ENCODE results near the gene KRTAP5-2. TPM values are rescaled to one million over a fixed set of nuclear protein-coding genes. Genes with fewer than 3 reads are reported as not detected.

KRTAP5-2 gene
- total RNA-seq, 5 donors from 2014 or later (not counting 1 experiment from before 2014, with no cell fraction given) = not detected

DNA sequence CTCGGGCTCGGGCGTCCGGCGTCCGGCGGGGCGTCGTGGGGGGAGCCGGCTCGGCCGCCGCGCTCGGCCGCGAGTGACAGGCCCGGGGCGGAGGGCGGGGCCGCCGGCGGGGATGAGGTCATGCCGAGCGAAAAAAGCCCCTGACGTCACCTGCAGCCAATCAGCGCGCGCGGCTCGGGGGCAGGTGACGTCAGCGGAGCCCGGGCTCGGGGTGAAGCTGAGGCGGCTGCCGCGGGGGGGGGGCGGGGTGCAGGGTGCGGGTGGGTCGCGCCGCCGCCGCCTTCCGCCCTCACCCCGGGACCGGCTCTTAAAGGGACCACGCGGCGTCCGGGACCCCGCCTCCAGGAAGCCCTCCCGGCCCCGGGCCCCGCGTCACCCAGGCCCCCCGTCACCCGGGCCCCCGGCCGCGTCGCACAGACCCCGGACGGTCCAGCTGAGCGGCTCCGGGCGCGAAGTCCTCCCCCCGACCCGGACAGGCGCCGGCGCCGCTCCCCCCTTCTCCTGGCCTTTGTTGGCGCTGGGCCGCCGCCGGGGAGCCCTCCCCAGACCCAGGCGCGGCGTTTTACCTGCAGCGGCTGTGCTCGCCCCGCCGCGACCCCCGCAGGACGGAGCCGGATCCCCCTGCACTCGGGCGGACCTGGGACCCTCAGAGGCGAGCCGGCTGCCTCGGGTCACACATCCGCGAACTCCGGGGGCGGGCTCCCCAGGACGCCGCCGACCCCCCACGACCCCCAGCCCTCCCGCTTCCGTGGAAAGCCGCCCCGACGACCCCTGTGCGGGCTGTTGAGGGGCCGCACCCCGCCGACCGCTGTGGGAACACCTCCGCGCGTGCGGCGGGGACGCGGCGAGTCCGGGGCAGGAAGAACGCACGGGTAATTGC, 25.7 kb downstream of the KRTAP5-2 start, which contains the start of gene DUSP8:
Gene DUSP8, minus strand, starts transcription at position 75 of the 880 bp plus-strand sequence. CDS start 6,445 bp downstream, outside the sequence.
- POLR2A ChIA-PET = interaction anchor here in 1 of 2 donors (0.6 to 0.9 kb wide), 2 partner anchors 26 to 190 kb away, joined by 3 to 5 read pairs; no protein-coding TSS in a partner anchor
- under 1% methylated on average over 115 of the region's 124 CpGs for WGBS (ENCODE audit: insufficient coverage)
- peak; percentile 81 to 99 (median 94) for DNase-seq
- Histone ChIP-seq H3K4me3 (ENCODE audit: control insufficient read depth in 1 of 2, extremely low read depth in 1 of 2, low read length in 1 of 2) (peak within 1 kb of the TSS; percentile 56 to 67), H3K9me3 (no peaks in the 10 kb centered on the region), H3K27me3 (replicated peaks in 1 of 2; ENCODE audit: control insufficient read depth in 2 of 2, extremely low read depth in 1 of 2, insufficient read depth in 2 of 2, low read length in 1 of 2) (peaks cover 2 to 16% of the 10 kb centered on the region in 2 experiments), H3K36me3 (ENCODE audit: control insufficient read depth in 2 of 2, extremely low read depth in 1 of 2, insufficient read depth in 1 of 2, low read length in 1 of 2) (no peaks in the 10 kb centered on the region), H3K27ac (ENCODE audit: low read length) (peak within 1 kb of the TSS; percentile 89), H3K4me1 (ENCODE audit: control insufficient read depth in 1 of 2, extremely low read depth in 1 of 2, insufficient read depth in 2 of 2, low read length in 2 of 2) (peaks cover 12 to 62% of the 10 kb centered on the region in 2 experiments)
- Mint-ChIP-seq H3K9me3 (no peaks in the 10 kb centered on the region), H3K4me1 (peaks cover 26 to 30% (median 27%) of the 10 kb centered on the region in 3 donors), H3K27ac (peak within 1 kb of the TSS in 1 of 2 donors; percentile 64), H3K4me3 (peak within 1 kb of the TSS; percentile 73 to 84 (median 79)), H3K36me3 (no peaks in the 10 kb centered on the region), H3K27me3 (peaks cover 0 to 1% of the 10 kb centered on the region in 2 donors)
- peak; percentile 60 to 77 (median 66) for ATAC-seq (replicated peaks in 1 of 4)
- CTCF ChIA-PET = interaction anchor here (1.4 to 2.7 kb wide), 2 partner anchors 26 kb away, joined by 8 to 43 read pairs; no protein-coding TSS in a partner anchor

DNA sequence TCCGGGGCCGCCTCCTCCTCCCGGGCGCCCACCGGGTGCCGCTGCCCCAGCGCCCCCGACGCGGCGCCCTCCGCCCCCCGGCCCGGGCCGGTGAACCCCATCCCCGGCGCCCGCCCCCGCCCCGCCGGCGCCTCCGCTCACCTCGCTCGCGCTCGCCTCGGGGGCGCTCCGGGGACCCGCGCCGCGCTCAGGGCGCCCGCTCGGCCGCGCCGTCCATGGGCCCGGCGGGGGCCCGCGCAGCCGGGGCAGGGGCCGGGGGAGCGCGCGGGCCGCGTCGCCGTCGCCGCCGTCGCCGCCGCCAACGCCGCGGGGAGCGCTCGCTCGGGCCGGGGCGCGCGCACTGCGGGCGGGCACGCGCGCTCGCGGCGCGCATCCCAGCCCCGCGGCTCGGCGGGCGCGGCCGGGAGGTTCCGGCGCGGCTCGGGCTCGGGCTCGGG, 26.3 kb downstream of the KRTAP5-2 start:
- H3K4me3 ChIP-seq (ENCODE audit: control insufficient read depth in 1 of 2, extremely low read depth in 1 of 2, low read length in 1 of 2) = no peak overlapping the region
- under 1% methylated on average over 91 of the region's 91 CpGs for WGBS (ENCODE audit: insufficient coverage)

DNA sequence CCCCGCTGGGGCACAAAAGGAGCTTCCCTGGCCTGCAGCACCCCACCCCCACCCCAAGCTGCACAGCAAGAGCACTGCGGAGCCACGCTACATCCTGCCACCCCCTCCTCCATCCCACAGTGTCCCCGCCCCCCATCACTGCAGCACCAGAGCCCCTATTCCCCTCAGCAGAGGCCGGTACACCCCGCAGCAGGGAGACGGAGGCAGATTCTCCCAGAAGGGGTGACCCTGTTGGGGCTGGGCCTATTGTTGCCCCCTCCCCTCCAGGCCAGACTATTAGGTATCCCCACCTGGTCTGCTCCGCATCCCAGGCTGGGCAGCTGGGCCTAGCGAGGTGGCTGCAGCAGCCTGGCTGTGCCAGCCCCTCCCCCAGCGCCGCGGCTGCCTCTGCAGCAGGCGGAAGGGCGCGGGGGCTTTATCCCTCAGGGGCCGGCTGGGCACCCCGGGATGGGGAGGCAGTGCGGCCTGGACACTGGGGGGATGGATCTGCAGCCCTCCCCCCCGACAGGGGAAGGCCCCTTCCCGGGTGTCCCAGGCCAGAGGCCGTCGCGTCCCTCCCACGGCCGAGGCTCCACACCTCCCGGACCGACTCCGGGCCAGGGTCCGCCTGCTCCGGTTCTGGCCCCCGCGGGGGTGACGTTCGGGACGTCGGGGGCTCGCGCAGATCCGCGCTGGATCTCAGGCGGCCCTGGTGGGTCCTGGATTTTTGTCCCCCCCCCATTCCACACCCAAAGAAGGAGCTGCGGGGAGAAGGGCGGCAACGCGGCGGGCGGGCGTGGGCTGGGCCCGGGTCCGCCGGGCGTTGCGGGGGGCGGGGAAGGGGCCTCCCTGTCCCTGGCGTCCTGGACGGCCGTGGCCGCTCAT, 27.0 kb downstream of the KRTAP5-2 start:
- Mint-ChIP-seq H3K27me3 (peaks cover 0 to 1% of the 10 kb centered on the region in 2 donors), H3K9me3 (no peaks in the 10 kb centered on the region), H3K4me3 (peak overlapping the region; percentile 59 to 73 (median 70)), H3K4me1 (peaks cover 26 to 32% (median 27%) of the 10 kb centered on the region in 3 donors), H3K27ac (peak overlapping the region in 1 of 2 donors; percentile 58), H3K36me3 (no peaks in the 10 kb centered on the region)
- CTCF ChIA-PET = no interaction called here
- H3K36me3 ChIP-seq (ENCODE audit: control insufficient read depth in 2 of 2, extremely low read depth in 1 of 2, insufficient read depth in 1 of 2, low read length in 1 of 2) = no peaks in the 10 kb centered on the region
- H3K27me3 ChIP-seq (replicated peaks in 1 of 2; ENCODE audit: control insufficient read depth in 2 of 2, extremely low read depth in 1 of 2, insufficient read depth in 2 of 2, low read length in 1 of 2) = peaks cover 2 to 16% of the 10 kb centered on the region in 2 experiments
- 2% methylated on average over 53 of the region's 58 CpGs for WGBS (ENCODE audit: insufficient coverage)
- POLR2A ChIA-PET = no interaction called here
- H3K27ac ChIP-seq (ENCODE audit: low read length) = peak overlapping the region; percentile 34
- H3K9me3 ChIP-seq = no peaks in the 10 kb centered on the region
- peaks cover 12 to 72% of the 10 kb centered on the region in 2 experiments for H3K4me1 ChIP-seq (ENCODE audit: control insufficient read depth in 1 of 2, extremely low read depth in 1 of 2, insufficient read depth in 2 of 2, low read length in 2 of 2)
- peak overlapping the region; percentile 46 to 67 for H3K4me3 ChIP-seq (ENCODE audit: control insufficient read depth in 1 of 2, extremely low read depth in 1 of 2, low read length in 1 of 2)
- DNase-seq = peak in 24 of 35 experiments; percentile 25 to 67 (median 58)
- no peak for ATAC-seq (replicated peaks in 1 of 4)

More for the DNA sequence above, 26.3 kb downstream of the KRTAP5-2 start:
- H3K27me3 ChIP-seq (replicated peaks in 1 of 2; ENCODE audit: control insufficient read depth in 2 of 2, extremely low read depth in 1 of 2, insufficient read depth in 2 of 2, low read length in 1 of 2) = peaks cover 2 to 16% of the 10 kb centered on the region in 2 experiments
- H3K4me1 ChIP-seq (ENCODE audit: control insufficient read depth in 1 of 2, extremely low read depth in 1 of 2, insufficient read depth in 2 of 2, low read length in 2 of 2) = peaks cover 12 to 68% of the 10 kb centered on the region in 2 experiments
- DNase-seq = no peak
- Mint-ChIP-seq H3K4me1 (peaks cover 26 to 32% (median 27%) of the 10 kb centered on the region in 3 donors), H3K4me3 (no peak overlapping the region), H3K27me3 (peaks cover 0 to 1% of the 10 kb centered on the region in 2 donors), H3K9me3 (no peaks in the 10 kb centered on the region), H3K27ac (no peak overlapping the region), H3K36me3 (no peaks in the 10 kb centered on the region)
- ChIA-PET CTCF (no interaction called here), POLR2A (interaction anchor here in 1 of 2 donors (0.6 kb wide), 1 partner anchor 190 kb away, joined by 5 read pairs; no protein-coding TSS in a partner anchor)
- no peaks in the 10 kb centered on the region for H3K36me3 ChIP-seq (ENCODE audit: control insufficient read depth in 2 of 2, extremely low read depth in 1 of 2, insufficient read depth in 1 of 2, low read length in 1 of 2)
- no peaks in the 10 kb centered on the region for H3K9me3 ChIP-seq
- ATAC-seq (replicated peaks in 1 of 4) = peak in 1 of 4 experiments; percentile 10
- H3K27ac ChIP-seq (ENCODE audit: low read length) = no peak overlapping the region

DNA sequence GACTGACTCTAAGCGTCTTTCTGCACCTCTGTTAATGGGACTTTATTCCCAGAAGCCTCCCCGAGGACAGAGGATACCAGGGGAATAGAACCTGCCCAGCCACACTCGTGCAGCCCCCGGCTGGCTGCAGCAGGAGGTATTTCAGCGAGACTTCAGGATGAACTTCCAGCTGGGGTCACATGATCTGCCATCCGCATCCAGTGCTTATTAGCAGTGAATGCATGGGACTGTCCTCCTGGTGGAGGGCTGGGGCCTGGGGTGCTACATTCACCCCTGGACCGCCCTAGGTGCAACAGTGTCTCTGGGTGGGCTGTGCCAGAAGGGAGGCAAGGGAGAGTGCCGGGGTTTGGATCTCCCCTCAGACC, 27.6 kb downstream of the KRTAP5-2 start:
- ChIA-PET POLR2A (no interaction called here), CTCF (no interaction called here)
- Mint-ChIP-seq H3K27ac (peak overlapping the region in 1 of 2 donors; percentile 58), H3K27me3 (peaks cover 0 to 1% of the 10 kb centered on the region in 2 donors), H3K4me1 (peaks cover 26 to 32% (median 27%) of the 10 kb centered on the region in 3 donors), H3K36me3 (no peaks in the 10 kb centered on the region), H3K9me3 (no peaks in the 10 kb centered on the region), H3K4me3 (peak overlapping the region; percentile 59 to 73 (median 70))
- DNase-seq (peak in 1 of 35 experiments; percentile 20), ATAC-seq (replicated peaks in 1 of 4) (no peak)
- Histone ChIP-seq H3K9me3 (no peaks in the 10 kb centered on the region), H3K36me3 (ENCODE audit: control insufficient read depth in 2 of 2, extremely low read depth in 1 of 2, insufficient read depth in 1 of 2, low read length in 1 of 2) (no peaks in the 10 kb centered on the region), H3K4me1 (ENCODE audit: control insufficient read depth in 1 of 2, extremely low read depth in 1 of 2, insufficient read depth in 2 of 2, low read length in 2 of 2) (peaks cover 12 to 72% of the 10 kb centered on the region in 2 experiments), H3K27ac (ENCODE audit: low read length) (no peak overlapping the region), H3K4me3 (ENCODE audit: control insufficient read depth in 1 of 2, extremely low read depth in 1 of 2, low read length in 1 of 2) (peak overlapping the region in 1 of 2 donors; percentile 46), H3K27me3 (replicated peaks in 1 of 2; ENCODE audit: control insufficient read depth in 2 of 2, extremely low read depth in 1 of 2, insufficient read depth in 2 of 2, low read length in 1 of 2) (peaks cover 2 to 20% of the 10 kb centered on the region in 2 experiments)
- 80% methylated on average over 6 of the region's 8 CpGs for WGBS (ENCODE audit: insufficient coverage)

DNA sequence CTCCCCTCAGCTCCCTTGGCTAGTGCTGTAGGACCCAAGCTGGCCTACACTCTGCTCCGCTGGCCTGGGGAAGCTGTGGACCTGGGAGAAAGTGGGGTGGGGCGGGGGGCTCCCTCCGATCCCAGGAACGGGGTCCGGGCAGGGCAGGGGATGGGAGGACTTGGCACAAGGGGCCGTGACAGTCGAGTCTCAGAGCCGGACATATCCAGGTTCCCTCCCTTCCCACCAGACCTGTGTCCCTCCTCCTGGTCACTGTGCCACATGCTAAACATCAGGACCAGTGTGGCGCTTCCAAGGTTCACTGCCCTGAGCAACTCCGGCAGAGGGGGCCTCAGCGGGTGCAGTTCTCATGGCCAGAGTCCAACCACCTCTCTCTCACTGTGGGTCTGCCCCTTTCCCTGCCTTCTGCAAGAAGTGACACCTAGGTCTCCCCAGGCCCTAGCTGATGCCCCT, 28.1 kb downstream of the KRTAP5-2 start:
- WGBS (ENCODE audit: insufficient coverage) = 92% methylated on average over 9 of the region's 11 CpGs
- Histone ChIP-seq H3K36me3 (ENCODE audit: control insufficient read depth in 2 of 2, extremely low read depth in 1 of 2, insufficient read depth in 1 of 2, low read length in 1 of 2) (no peaks in the 10 kb centered on the region), H3K4me1 (ENCODE audit: control insufficient read depth in 1 of 2, extremely low read depth in 1 of 2, insufficient read depth in 2 of 2, low read length in 2 of 2) (peaks cover 12 to 73% of the 10 kb centered on the region in 2 experiments), H3K27me3 (replicated peaks in 1 of 2; ENCODE audit: control insufficient read depth in 2 of 2, extremely low read depth in 1 of 2, insufficient read depth in 2 of 2, low read length in 1 of 2) (peaks cover 2 to 22% of the 10 kb centered on the region in 2 experiments), H3K4me3 (ENCODE audit: control insufficient read depth in 1 of 2, extremely low read depth in 1 of 2, low read length in 1 of 2) (no peak overlapping the region), H3K27ac (ENCODE audit: low read length) (no peak overlapping the region), H3K9me3 (no peaks in the 10 kb centered on the region)
- DNase-seq (peak in 1 of 35 experiments; percentile 15), ATAC-seq (replicated peaks in 1 of 4) (no peak)
- Mint-ChIP-seq H3K27me3 (peaks cover 0 to 1% of the 10 kb centered on the region in 2 donors), H3K9me3 (no peaks in the 10 kb centered on the region), H3K27ac (no peak overlapping the region), H3K36me3 (no peaks in the 10 kb centered on the region), H3K4me1 (peaks cover 26 to 31% (median 27%) of the 10 kb centered on the region in 3 donors), H3K4me3 (peak overlapping the region; percentile 59 to 73 (median 70))
- ChIA-PET CTCF (interaction anchor here in 1 of 2 donors (0.7 kb wide), 1 partner anchor 23 kb away, joined by 5 read pairs; no protein-coding TSS in a partner anchor), POLR2A (interaction anchor here in 1 of 2 donors (1.0 kb wide), 1 partner anchor 10 kb away, joined by 3 read pairs; no protein-coding TSS in a partner anchor)
